DMS 273 (cell line): ENCODE data around the gene LRRIQ4.
A peak's percentile ranks its signal among the peaks of the same experiment; 100 is the strongest.

Experiments
- DNase-seq: peaks from one replicate; lab custom pipeline; 2025; ENCODE audit not compliant: unreplicated experiment; lab: John Stamatoyannopoulos, UW

The LRRIQ4 gene

DNA sequence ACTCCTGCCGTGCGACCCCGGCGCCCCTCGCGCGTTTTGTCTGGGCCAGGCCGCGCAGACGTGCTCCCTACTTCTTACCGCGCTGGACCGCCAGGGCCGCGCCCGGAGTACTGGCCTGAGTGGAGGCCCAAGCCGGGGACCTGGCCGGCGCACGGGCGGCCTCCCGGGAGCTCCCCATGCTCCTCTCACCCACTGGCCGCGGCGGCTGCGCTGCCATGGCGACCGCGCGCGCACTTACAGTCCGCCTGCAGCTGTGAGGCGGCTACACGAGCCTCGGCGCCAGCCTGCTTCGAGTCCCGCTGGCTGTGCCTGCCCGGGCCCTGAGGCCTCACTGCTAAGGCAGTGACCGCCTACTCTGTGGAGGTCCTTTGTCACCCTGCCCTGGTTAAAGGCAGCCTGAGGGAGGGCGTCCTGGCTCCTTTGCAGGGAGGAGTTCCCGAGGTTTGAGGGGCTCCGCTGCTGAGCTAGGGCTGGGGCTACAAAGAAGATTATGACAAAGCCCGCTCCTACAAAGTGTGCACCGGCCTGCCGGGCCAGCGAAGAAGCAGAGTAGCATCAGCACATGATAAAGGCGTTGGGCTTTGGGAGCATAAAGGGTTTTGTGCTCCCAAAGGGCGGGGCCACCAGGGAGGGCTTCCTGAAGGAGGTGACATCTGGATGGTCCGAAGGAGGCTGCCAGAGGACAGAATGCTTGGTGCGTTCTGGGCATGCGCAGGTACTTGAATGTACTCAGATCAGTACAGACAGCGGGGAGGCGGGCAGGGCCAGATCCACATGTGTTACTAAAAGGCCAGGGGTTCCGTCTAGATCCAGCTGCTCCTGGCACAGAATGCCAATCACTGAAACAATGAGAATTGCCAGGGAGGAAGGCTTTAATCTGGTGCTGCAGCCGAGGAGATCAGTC is at the start of gene LRRIQ4, which contains the start of gene LRRC34:
Gene LRRIQ4 (plus strand): TSS at position 539 of the 904 bp plus-strand sequence. CDS start 9,052 bp downstream, outside the sequence.
Gene LRRC34 (minus strand): TSS at position 573 of the 904 bp plus-strand sequence. CDS start 356 bp downstream, at position 217.
- DNase-seq = peak; percentile 92

DNA sequence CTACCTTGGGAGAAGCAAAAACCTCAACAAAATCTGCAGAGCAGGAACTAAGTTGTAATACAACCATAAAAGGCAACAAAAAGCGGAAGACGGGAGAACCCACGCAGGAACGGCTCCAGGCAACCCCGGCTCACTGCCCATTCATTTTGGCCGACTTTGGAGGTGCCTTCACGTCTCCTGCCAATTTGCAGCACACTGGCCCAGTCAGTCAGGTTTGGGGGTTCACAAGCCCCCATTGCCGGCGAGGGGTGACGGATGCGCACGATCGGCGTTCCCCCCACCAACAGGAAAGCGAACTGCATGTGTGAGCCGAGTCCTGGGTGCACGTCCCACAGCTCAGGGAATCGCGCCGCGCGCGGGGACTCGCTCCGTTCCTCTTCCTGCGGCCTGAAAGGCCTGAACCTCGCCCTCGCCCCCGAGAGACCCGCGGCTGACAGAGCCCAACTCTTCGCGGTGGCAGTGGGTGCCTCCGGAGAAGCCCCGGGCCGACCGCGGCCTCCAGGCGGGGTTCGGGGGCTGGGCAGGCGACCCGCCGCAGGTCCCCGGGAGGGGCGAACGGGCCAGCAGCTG is 48.3 kb upstream of the LRRIQ4 start:
- peak; percentile 77 for DNase-seq

DNA sequence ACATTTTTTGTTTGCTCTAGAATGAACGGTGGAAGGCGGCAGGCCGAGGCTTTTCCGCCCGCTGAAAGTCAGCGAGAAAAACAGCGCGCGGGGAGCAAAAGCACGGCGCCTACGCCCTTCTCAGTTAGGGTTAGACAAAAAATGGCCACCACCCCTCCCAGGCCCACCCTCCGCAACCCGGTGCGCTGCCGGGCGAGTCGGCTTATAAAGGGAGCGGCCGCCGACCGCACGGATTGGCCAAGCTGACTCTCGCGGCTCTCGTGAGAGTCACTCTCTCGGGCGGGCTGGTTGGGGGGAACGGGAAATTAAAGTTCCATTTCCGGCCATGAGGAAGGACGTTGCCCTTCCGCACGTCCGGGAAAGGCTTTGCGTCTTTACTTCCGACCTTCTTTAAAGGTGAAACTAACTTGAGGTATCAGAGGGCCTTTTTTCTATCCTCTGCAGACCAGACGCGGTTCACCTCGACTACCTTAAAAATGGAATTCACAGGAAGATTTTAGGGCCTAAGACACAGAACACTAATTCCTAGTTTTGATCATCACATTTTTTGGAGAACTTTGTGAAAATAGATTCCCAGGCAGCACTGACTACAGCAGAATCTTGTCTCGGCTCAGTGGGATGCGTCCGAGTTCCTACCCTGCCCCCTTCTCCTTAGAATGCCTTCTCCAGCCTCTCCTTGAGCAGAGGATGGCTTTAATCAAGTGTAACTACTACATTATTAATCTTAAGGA is 47.6 kb upstream of the LRRIQ4 start, which contains the start of gene TERC:
Gene TERC (minus strand): TSS at position 179 of the 731 bp plus-strand sequence.
- DNase-seq = peak; percentile 99

DNA sequence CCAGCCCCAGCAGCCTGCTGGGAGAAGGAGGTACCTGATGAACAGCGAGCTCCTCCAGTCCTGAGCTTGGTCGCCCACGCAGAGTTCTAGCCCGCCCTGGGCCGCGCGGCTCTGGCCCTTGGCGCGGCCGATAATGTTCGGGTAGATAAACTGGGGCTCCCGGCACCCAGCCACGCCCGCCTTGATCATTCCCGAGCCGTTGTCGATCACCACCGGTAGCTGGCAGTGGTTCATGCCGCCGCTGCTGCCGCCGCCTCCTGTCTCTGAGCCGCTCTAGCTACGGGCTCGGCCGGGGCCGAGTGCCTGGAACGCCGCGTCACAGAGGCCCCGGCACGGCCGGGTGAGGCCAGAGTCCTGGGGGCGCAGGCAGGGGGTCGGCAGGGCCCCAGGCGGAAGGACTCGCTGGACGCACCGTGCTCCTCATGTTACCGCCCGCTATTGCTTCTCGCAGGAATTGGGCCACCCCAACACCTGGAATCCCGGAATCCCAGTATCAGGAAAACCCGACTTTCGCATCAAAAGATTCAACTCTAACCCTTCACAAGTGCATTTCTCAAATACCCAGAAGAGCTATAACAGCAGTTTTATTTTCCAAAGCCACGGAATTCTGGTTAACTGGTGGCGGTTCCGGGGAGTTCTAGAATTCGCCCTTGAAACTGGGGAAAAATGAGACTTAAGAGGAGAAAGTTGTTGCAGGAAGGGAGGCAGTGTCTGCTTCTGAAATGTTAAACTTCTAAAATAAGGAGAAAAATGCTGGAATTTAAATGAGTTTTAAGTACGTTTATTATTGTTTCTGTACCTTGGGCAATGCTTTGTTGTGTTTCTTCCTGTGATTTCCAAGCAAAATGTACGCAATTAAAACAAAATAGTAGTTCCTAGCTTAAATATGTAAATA is 43.1 kb upstream of the LRRIQ4 start, which contains the start of gene ACTRT3:
Gene ACTRT3 (minus strand): TSS at position 275 of the 895 bp plus-strand sequence. CDS start 41 bp downstream, at position 234.
- DNase-seq = peak; percentile 92

DNA sequence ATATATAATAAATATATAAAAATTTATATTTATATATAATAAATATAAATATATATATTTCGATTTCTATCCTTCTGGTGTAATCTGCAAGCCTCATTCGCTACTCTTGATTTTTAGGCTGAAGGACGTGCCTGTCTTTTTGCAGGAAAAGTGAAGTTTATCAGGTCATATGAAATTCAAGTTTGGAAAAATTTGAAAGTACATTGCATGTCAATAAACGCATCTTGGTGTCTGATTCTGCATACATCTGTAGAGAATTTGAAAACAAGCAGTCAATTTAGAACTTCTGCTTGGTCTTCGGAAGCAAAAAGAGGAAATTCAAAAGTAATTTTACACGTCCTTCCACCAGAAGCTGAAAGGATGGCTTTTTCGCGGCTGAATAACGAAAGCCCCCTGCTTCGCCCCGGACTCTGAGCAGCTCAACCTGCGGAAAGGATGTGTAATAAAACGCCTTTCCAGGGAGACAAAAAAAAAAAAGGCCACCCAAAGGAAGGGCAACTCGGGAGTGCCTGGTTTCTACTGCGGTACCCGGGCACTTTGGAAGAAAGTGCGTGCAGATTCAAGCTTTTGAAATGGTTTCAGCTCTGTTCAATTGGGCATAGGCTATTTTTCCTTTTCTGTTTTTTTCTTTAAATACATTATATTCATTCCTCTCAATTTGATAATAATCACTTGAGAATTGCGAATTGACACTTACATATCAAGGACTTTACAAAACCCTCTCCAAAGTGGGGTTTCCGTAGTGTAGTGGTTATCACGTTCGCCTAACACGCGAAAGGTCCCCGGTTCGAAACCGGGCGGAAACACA is 41.0 kb upstream of the LRRIQ4 start:
- peak; percentile 95 for DNase-seq

DNA sequence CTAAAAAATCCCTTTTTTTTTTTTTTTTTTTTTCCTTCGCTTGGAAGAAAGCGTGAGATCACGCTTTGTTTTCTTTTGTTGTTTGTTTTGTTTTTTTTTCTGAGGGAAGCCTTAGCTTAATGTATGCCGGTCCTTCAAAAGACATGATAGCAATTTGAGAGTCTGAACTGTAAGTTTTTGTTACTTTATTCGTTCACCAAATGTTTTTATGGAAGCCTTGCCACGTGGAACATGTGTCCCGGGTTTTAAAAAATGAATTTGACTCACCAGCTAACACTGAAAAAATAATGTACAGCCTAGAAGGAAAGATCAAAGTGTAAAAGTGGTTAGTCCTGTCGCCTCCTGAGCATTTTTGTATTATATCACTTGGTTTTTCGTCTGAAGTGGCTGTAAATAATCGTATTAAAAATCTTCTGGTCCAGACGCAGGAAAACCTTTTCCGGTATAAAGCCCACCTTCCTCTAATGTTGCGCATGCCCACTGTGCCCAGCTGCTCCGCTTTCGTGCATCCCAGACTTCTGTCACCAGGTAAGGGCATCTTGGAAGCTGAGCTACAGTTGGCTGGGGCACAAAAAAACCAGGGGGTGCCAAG is 40.3 kb upstream of the LRRIQ4 start:
- peak; percentile 96 for DNase-seq

DNA sequence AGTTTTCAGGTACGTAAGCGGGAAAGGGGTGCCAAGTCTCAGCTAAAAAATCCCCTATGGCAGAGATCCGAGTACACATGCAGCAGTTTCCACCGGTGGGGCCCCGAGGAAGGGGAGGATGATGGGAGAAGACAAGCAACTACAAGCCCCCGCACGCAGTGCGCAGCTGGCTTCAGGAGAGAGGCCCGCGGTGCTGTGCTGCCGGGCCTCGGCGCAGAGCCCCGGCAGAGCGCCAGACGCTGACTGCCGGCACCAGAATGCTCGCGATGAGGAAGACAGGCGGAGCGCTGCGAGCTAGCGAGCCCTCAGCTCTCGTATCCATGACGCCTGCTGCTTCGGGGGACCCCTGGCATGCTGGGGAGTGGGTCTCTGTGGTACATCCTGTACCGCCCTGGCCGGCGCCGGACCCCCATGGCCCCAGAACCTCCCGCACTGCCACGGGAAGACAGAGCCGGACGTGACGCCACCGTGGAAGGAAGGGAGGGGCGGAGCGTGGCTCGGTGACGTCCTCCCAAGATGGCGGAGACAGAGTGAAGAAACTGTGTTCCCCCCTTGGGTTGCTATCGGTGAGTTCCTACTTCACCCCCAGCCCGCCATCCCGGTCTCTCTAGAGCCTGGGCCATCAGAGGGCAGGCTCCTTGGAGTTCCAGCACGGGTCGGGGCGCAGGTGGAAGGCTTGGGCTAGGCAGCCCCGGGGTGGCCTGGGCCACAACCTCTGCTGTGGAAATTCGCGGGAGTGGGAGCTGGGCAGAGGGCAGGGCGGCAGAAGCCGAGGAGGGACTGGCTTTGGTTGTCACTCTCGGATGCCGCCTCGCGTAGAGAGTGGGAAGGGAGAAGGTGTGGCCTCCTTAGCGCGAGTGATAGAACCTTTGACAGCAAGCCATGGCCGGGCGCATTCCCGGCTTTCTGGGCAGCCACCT is 39.5 kb upstream of the LRRIQ4 start, which contains the start of gene MYNN:
Gene MYNN (plus strand): TSS at position 500 of the 920 bp plus-strand sequence. CDS start 900 bp downstream, outside the sequence.
- peak; percentile 97 for DNase-seq

DNA sequence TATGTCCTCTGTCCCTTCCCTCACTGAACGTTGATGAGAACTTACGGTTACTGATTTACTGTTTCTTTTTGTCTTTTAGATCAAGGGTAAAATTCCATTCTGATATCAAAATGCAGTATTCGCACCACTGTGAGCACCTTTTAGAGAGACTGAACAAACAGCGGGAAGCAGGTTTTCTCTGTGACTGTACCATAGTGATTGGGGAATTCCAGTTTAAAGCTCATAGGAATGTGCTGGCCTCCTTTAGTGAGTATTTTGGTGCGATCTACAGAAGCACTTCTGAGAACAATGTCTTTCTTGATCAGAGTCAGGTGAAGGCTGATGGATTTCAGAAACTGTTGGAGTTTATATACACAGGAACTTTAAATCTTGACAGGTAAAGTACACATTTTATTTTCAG is 38.5 kb upstream of the LRRIQ4 start:
- DNase-seq = no peak

DNA sequence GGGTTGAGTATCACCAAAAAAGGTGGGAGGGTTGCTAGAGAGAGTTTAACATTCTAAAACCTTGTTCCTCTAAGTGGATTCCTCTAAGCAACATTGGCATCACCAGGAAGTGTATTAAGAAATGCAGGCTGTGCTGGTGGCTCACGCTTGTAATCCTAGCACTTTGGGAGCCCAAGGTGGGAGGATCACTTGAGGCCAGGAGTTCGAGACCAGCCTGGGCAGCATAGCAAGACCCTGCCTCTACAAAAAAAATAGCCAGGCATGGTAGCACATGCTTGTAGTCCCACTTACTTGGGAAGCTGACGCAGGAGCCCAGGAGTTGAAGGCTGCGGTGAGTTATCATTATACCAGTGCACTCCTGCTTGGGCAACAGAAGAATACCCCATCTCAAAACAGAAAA is 34.8 kb upstream of the LRRIQ4 start:
- no peak for DNase-seq

DNA sequence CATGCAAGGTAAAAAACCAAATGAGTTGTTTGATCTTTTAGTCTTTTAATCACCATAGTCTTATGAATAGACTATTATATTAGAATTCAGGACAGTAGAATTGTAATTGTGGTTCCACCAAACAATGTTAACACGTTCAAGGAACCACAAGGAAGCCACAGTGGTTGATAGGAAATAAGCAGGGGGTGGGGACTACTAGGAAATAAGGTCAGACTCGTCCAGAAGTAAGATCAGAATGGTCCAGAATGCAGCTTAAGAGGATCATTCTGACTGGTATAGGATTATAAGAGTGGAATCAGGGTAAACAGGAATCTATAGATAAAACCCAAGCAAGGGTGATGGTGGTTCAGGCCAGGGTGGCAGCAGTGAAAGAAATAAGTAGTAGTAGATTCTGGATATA is 31.9 kb upstream of the LRRIQ4 start:
- DNase-seq = no peak

DNA sequence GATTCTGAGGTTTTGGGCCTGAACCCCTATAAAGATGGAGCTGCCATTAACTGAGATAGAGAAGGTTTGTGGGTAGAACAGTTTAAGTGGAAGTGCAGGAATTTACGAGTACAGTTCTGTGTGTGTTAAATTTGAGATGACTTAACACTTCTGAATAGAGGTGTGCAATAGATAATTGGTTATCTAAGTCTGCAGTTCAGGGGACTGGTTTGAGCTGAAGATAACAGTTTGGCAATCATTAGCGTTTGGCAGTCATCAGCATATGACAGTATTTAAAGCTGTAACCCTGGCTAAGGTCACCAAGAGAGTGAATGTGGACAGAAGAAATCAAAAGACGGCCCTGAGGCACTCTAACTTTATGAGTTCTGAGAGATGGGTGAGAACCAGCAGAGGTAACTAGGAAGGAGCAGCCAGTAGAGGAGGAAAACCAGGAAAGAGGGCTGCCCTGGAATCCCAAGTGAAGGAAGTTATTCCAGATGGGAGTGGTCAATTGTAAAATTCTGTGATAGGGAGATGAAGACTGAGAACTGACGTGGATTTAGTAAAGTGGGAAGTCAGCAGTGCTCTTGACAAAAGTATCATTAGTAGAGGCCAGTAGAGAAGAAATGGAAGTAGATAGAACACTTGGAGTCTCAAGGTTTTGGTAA is 31.3 kb upstream of the LRRIQ4 start:
- DNase-seq = no peak

DNA sequence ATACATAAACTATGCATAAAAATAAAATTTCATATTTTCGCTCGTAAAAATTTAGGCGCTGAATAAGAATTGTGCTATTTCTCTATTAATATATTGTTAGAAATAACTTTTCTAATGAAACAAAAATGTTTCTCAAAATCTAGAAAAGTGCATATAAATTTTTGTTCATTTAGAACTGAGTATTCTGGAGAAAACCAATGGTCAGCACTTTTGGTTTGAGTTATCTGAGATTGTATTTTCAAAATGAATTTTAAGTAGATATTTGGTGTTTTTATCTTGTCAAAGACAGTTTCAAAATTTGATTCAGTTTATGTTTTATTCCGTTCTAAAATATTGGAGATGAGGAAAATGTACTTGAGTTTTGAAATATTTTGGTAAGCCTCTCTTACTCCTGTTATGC is 25.6 kb upstream of the LRRIQ4 start:
- DNase-seq = no peak

DNA sequence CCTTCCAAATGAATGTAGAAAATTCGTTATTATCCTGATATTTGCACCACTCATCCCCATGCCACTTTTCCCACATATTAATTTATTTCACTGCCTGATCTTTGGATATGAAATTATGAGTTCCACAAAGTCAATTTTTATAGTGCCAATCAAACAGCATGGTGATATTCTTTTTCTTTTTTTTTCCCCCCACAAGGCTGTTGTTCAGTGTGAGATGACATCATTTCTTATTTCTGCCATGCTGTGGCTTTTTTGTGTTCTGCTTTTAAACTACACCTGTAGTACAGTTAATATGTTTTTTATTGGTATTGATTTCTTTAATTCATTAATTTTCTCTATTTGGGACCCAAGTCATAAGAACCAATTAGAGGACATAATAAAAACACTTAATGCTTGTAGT is 24.9 kb upstream of the LRRIQ4 start:
- no peak for DNase-seq

DNA sequence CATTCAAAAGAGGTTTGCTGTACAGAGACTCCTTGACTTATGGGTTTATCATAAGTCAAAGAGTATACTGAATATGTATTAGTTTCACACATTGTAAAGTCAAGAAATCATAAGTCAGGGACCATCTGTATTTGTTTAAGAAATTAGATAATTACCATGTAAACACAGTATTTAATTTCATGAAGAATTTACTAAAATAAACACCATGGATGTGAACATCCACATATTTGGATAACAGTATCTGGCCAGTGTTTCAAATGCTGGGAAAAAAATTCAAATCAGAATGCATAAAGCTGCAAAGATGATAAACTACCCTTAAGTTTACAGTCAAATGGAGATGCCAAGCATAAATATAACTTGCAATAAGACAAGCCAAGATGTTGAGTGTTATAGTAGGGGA is 22.5 kb upstream of the LRRIQ4 start:
- no peak for DNase-seq

DNA sequence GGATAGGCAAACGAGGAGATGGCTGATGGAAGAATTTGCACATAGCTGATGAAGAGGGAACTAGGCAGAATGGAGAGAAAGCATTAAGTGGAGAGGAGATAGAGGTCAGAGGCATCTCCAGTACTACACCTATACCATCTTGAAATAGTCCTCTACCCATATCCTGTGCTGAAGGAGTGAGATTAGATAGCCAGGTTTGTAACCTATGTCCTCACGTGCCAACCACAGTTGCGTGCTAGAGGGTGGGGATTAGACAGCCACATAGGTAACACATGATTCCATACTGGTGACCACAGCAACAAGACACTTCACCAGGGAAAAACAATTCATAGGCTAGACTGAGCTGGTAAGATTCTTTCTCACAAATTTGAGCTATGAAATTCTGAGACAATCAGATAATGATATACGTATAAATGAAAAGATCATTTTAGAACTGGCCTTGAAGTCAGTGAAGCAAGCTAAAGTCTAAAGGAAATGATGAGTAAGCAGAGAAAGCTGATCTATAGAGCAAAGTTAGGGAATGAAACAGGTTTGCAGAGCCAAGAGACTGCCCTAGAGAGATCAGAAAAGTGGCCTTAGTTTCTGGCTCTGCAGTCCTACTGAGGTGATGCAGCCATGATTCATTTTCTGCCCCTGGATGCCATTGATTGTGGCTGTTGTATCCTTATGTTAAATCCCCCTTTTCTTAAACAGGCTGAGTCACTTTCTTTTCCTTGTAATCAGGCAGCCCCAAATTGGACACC is 21.8 kb upstream of the LRRIQ4 start:
- no peak for DNase-seq

DNA sequence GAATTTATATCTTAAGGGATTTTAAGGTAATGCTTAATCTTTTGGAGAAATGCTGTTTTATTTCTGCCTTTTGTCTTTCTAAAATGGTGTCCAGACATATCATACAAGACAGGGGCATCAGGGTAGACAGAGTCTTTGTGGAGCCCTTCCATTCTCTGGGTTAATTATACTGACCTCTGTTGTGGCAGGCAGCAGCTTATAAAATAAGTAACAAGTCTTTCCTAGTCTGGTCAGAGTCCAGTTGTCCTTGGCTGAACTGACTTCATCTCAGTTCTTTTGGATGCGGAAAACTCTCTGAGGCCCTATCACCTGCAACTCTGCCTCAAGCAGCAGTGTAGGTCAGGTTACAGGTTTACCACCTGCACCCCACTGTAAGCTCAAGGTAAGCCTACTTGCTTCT is 20.3 kb upstream of the LRRIQ4 start:
- DNase-seq = no peak

DNA sequence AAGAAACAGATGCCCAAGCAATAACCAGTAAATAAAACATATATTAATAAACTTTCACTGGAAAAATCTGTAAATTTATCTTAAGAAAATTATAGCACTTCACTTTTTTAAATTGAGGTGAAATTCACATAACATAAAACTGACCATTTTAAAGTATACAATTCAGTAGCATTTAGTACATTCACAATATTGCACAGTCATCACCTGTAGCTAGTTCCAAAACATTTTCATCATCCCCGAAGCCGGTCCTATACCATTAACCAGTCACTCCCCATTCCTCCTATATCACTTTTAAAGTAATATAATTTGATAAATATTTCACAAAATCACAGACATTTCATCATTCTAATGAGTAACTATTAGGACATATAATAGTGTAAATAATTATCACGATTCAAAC is 8.0 kb upstream of the LRRIQ4 start:
- no peak for DNase-seq
